ENCODE measurements around the gene SPINK2.

DNA sequence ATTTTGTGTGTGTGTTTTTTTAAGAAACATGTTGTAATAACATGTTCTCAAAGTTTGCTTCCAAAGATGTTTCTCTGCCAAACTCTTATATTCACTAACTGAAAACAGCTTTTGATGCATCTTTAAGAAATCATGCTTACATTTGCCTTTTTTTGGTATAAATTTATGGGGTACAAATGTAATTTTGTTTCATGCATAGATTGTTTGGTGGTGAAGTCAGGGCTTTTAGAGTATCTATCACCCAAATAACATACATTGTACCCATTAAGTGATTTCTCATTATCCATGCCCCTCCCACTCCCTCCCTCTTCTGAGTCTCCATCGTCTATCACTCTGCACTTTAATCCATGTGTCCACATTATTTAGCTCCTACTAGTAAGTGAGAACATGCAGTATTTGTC, 30.8 kb downstream of the SPINK2 start:
- TF ChIP-seq REST (IDR thresholded peaks at IDR 0.05; ENCODE audit: insufficient read depth in 1 of 2, low read depth in 2 of 2, low read length in 2 of 2): no peak
- TF ChIP-seq POLR2AphosphoS5 (IDR thresholded peaks at IDR 0.05; ENCODE audit: low read depth, low read length): no peak
- no peak for TF ChIP-seq TAF1 (IDR thresholded peaks at IDR 0.05; ENCODE audit: borderline replicate concordance, insufficient read depth, low read length)

Data from PFSK-1 (cell line).